HepG2 (cell line): ENCODE data around the gene ZSWIM8. TPM values are rescaled to one million over a fixed set of nuclear protein-coding genes. Genes with fewer than 3 reads are reported as not detected.
A peak's percentile ranks its signal among the peaks of the same experiment; 100 is the strongest.

Source experiments
- ATF5 ChIP-seq: sonication (generic); formaldehyde crosslinking; IDR thresholded peaks from 2 replicates; pipeline ENCODE4 v1.4.0; 2020; ENCODE audit warnings: mild to moderate bottlenecking, low read depth, missing genetic modification reagents
- CREBL2 ChIP-seq: sonication (generic); formaldehyde crosslinking; IDR thresholded peaks from 2 replicates; pipeline ENCODE4 v1.8.1; 2023; ENCODE audit warnings: missing genetic modification reagents, mild to moderate bottlenecking, borderline replicate concordance
- CREM ChIP-seq, 2 experiments: sonication (generic) in 1 of 2; formaldehyde crosslinking in 1 of 2; IDR thresholded peaks; 2 replicates each; pipeline versions ENCODE4 v1.4.0 to v1.6.1; 2016 to 2020; ENCODE audit warnings: antibody characterized with exemption in 1 of 2, mild to moderate bottlenecking in 1 of 2, missing genetic modification reagents in 1 of 2
- ETV5 ChIP-seq: IDR thresholded peaks from 2 replicates; pipeline ENCODE4 v1.6.1; 2018; ENCODE audit warnings: missing biosample characterization, missing genetic modification reagents, inconsistent platforms, borderline replicate concordance
- GZF1 ChIP-seq: sonication (generic); formaldehyde crosslinking; IDR thresholded peaks from 2 replicates; pipeline ENCODE4 v1.5.1; 2020; ENCODE audit warnings: mild to moderate bottlenecking, missing genetic modification reagents
- IRF2 ChIP-seq: IDR thresholded peaks from 2 replicates; pipeline ENCODE4 v1.6.1; 2018; ENCODE audit warnings: missing genetic modification reagents, missing compliant biosample characterization
- MED13 ChIP-seq: sonication (generic); formaldehyde crosslinking; IDR thresholded peaks from 2 replicates; pipeline ENCODE4 v1.5.0; 2020; ENCODE audit warnings: missing genetic modification reagents
- MEIS1 ChIP-seq: sonication (generic); formaldehyde crosslinking; IDR thresholded peaks from 2 replicates; pipeline ENCODE4 v1.9.0; 2021; ENCODE audit warnings: mild to moderate bottlenecking, missing genetic modification reagents, moderate library complexity, borderline replicate concordance
- MNT ChIP-seq: fragments of 450-650 bp; IDR thresholded peaks from 2 replicates; pipeline ENCODE4 v1.6.1; 2016
- MYPOP ChIP-seq: sonication (generic); formaldehyde crosslinking; IDR thresholded peaks from 2 replicates; pipeline ENCODE4 v1.8.1; 2023; ENCODE audit warnings: mild to moderate bottlenecking, moderate library complexity, missing genetic modification reagents
- NFYB ChIP-seq: sonication (generic); formaldehyde crosslinking; IDR thresholded peaks from 2 replicates; pipeline ENCODE4 v1.4.0; 2020; ENCODE audit warnings: missing genetic modification reagents
- PATZ1 ChIP-seq: sonication (generic); formaldehyde crosslinking; IDR thresholded peaks from 2 replicates; pipeline ENCODE4 v1.4.0; 2020; ENCODE audit warnings: missing genetic modification reagents
- PHB2 ChIP-seq: fragments of 450-650 bp; IDR thresholded peaks from 2 replicates; pipeline ENCODE4 v1.6.1; 2018; ENCODE audit not compliant: partially characterized antibody
- SALL2 ChIP-seq: sonication (generic); formaldehyde crosslinking; IDR thresholded peaks from 2 replicates; pipeline ENCODE4 v1.8.1; 2023; ENCODE audit warnings: mild to moderate bottlenecking, missing genetic modification reagents, inconsistent platforms
- SATB2 ChIP-seq: sonication (generic); formaldehyde crosslinking; IDR thresholded peaks from 2 replicates; pipeline ENCODE4 v1.5.0; 2020; ENCODE audit warnings: missing genetic modification reagents
- U2AF2 ChIP-seq: fragments of 200-400 bp; formaldehyde crosslinking; IDR thresholded peaks from 2 replicates; pipeline ENCODE4 v1.6.1; 2017; ENCODE audit warnings: low read depth, mild to moderate bottlenecking, low read length
- YEATS2 ChIP-seq: sonication (generic); formaldehyde crosslinking; IDR thresholded peaks from 2 replicates; pipeline ENCODE4 v1.4.0; 2020; ENCODE audit warnings: missing genetic modification reagents, borderline replicate concordance
- ZNF253 ChIP-seq: sonication (generic); formaldehyde crosslinking; IDR thresholded peaks from 2 replicates; pipeline ENCODE4 v1.8.0; 2022; ENCODE audit warnings: mild to moderate bottlenecking, missing genetic modification reagents, borderline replicate concordance
- ZNF362 ChIP-seq: sonication (generic); formaldehyde crosslinking; IDR thresholded peaks from 2 replicates; pipeline ENCODE4 v1.4.0; 2020; ENCODE audit warnings: missing genetic modification reagents, mild to moderate bottlenecking, borderline replicate concordance
- ZNF530 ChIP-seq: sonication (generic); formaldehyde crosslinking; IDR thresholded peaks from 2 replicates; pipeline ENCODE4 v1.5.0; 2020; ENCODE audit warnings: low read depth, mild to moderate bottlenecking, missing genetic modification reagents
- ZNF75D ChIP-seq: sonication (generic); formaldehyde crosslinking; IDR thresholded peaks from 2 replicates; pipeline ENCODE4 v1.8.1; 2023; ENCODE audit warnings: missing genetic modification reagents, mild to moderate bottlenecking, borderline replicate concordance
- ZNF850 ChIP-seq: sonication (generic); formaldehyde crosslinking; conservative IDR thresholded peaks from 2 replicates; pipeline ENCODE4 v1.9.0; 2021; ENCODE audit warnings: mild to moderate bottlenecking, missing genetic modification reagents
- polyA plus RNA-seq, 8 experiments: library from polyadenylated mRNA; depleted of rRNA in 3 of 8; stranded (reverse) in 7 of 8; unstranded in 1 of 8; fragments of >200 nt; fragmentation: Illumina TruSeq in 4 of 8; extraction: Trizol in 4 of 8; gene quantifications; 2 replicates each; pipeline versions ENCODE4 v1.2.1 to v1.2.3, GENCODE V29; 2011 to 2016; ENCODE audit warnings: low read depth in 4 of 8, missing spikeins in 1 of 8, mixed read lengths in 1 of 8; ENCODE audit not compliant: insufficient read depth in 1 of 8
- total RNA-seq, 5 experiments: library from RNA; depleted of rRNA; stranded (reverse); fragments of >200 nt; fragmentation: Illumina TruSeq; extraction: Trizol; gene quantifications; 2 replicates each; pipeline ENCODE4 v1.2.3, GENCODE V29; 2016; ENCODE audit warnings: low read depth in 1 of 5

Gene ZSWIM8
- total and polyA plus RNA-seq, 2 of the 13 experiments (the other 11 are each of a cell fraction or from before 2014, with no cell fraction given) = 39.9 to 98.2 TPM

GRCh38 chr10:73840403-73841060, 55.1 kb downstream of the ZSWIM8 start (continued):
- peak; percentile 64; the same call in 1 of the 2 replicates for TF ChIP-seq CREM (IDR thresholded peaks at IDR 0.05)
- TF ChIP-seq CREM (CRISPR knock-in tag; IDR thresholded peaks at IDR 0.05) = no peak
- peak; percentile 62 for TF ChIP-seq IRF2 (CRISPR knock-in tag)
- TF ChIP-seq ZNF253 (CRISPR knock-in tag) = no peak
- TF ChIP-seq CREBL2 (CRISPR knock-in tag) = no peak
- TF ChIP-seq GZF1 (CRISPR knock-in tag) = no peak
- peak; percentile 64; the same call in 1 of the 2 replicates for TF ChIP-seq MED13 (CRISPR knock-in tag)
- peak; percentile 74 for TF ChIP-seq NFYB (CRISPR knock-in tag)
- TF ChIP-seq MNT = no peak
- TF ChIP-seq ZNF75D (CRISPR knock-in tag) = no peak
- TF ChIP-seq YEATS2 (CRISPR knock-in tag) = peak; percentile 56; the same call in 1 of the 2 replicates
- no peak for TF ChIP-seq U2AF2
- TF ChIP-seq SALL2 (CRISPR knock-in tag) = peak; percentile 47; the same call in 1 of the 2 replicates
- no peak; the same call in 1 of the 2 replicates for TF ChIP-seq ZNF362 (CRISPR knock-in tag)
- TF ChIP-seq ETV5 = peak; percentile 97
- TF ChIP-seq PHB2 = no peak
- no peak for TF ChIP-seq SATB2
- no peak for TF ChIP-seq ZNF530 (CRISPR knock-in tag)
- peak; percentile 66; the same call in 1 of the 2 replicates for TF ChIP-seq PATZ1 (CRISPR knock-in tag)
- TF ChIP-seq ATF5 (CRISPR knock-in tag) = no peak
- peak; percentile 38; the same call in 1 of the 2 replicates for TF ChIP-seq MYPOP (CRISPR knock-in tag)
- no peak for TF ChIP-seq ZNF850 (CRISPR knock-in tag)
- TF ChIP-seq MEIS1 (CRISPR knock-in tag) = 0 out of 2 replicates have a peak, but pooled peaks have one; percentile 47
